Measurements from ENCODE around the gene CMC2. TPM values are rescaled to one million over a fixed set of nuclear protein-coding genes. Genes with fewer than 3 reads are reported as not detected.

The CMC2 gene
- total and polyA plus RNA-seq, 2 of the 13 experiments (the other 11 are each of a cell fraction or from before 2014, with no cell fraction given) = 116 to 129 TPM

DNA sequence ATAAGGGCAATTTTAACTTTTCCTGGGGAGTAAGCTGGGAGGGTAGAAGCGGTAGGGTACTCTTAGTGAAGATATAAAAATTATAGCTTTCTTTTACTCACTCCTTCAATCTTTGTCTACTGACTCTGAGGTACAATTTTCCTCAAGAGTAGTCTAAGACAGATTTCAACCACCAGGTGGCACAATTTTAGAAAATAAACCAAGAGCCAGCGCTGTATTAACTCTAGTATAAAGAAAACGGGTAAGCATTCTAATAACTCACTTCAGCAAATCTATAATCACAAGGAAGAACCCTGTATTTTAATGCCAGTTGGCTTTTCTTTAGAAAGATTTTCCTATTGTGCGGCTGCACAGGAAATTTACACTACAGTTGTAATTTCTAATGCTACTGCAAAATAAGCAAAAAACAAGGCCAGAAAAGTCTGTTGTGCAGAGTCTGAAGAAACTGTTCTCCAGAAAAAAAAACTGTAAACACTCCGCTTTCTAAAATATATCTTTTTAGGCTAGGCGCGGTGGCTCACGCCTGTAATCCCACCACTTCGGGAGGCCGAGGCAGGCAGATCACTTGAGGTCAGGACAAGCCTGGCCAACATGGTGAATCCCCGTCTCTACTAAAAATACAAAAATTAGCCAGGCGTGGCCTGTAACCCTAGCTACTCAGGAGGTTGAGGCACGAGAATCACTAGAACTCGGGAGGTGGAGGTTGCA lies 1.9 kb downstream of the CMC2 start:
- ChIA-PET CTCF (ENCODE audit: low intra/inter-chr PET ratio, low total read pairs) (interaction anchor here (1.4 to 5.1 kb wide), 2 partner anchors 29 to 31 kb away, joined by 6 to 26 read pairs; partner anchors contain the start of gene ATMIN), POLR2A (interaction anchor here (0.7 to 1.5 kb wide), 2 partner anchors 8 to 12 kb away, joined by 3 to 5 read pairs; no protein-coding TSS in a partner anchor)
- H3K9ac ChIP-seq (ENCODE audit: insufficient read depth, low read depth, low read length) = peak overlapping the region; percentile 99
- no peaks in the 10 kb centered on the region for H3K9me3 ChIP-seq (ENCODE audit: low read length)
- H3K4me3 ChIP-seq (replicated peaks in 1 of 3; ENCODE audit: insufficient read depth in 1 of 3, low read depth in 2 of 3, low read length in 3 of 3) = peak overlapping the region; percentile 90 to 99 (median 90)
- H4K20me1 ChIP-seq (ENCODE audit: insufficient read depth, low read length) = peaks cover 17% of the 10 kb centered on the region
- intact Hi-C loops (cut with micrococcal nuclease; ENCODE audit: unreplicated experiment) = loop anchor here (1.0 to 5.0 kb wide), 2 partner anchors 31 to 93 kb away; partner anchors contain the start of genes ATMIN and GCSH
- no TSS peak for BruUV-seq (replicated peaks)
- peak overlapping the region; percentile 47 for H3K27ac ChIP-seq (ENCODE audit: extremely low read length, insufficient read depth, low read length)
- H3K79me2 ChIP-seq (ENCODE audit: insufficient read depth, low read length) = peaks cover 83% of the 10 kb centered on the region
- in situ Hi-C loops (cut with HindIII; ENCODE audit: extremely low pct_ligation_motif_present, low pct_unique_long_range_greater_than_20kb) = no loop called here
- no peak overlapping the region for H2AFZ ChIP-seq (ENCODE audit: low read length)
- peak; percentile 65 for DNase-seq (ENCODE audit: low spot score)
- H3K4me1 ChIP-seq (ENCODE audit: insufficient read depth, low read length) = peaks cover 50% of the 10 kb centered on the region
- no peaks in the 10 kb centered on the region; a peak in 1 of 5 replicates for H3K27me3 ChIP-seq (ENCODE audit: control insufficient read depth in 1 of 2, insufficient read depth in 2 of 2, low read length in 2 of 2)
- peak overlapping the region; percentile 100 for H3K4me2 ChIP-seq (ENCODE audit: low read depth, low read length)
- WGBS (ENCODE audit: low lambda C conversion rate) = 2% methylated on average over 14 of the region's 14 CpGs
- no peak for ATAC-seq
- no peaks in the 10 kb centered on the region for H3K36me3 ChIP-seq (replicated peaks in 1 of 2; ENCODE audit: control insufficient read depth in 1 of 2, insufficient read depth in 2 of 2, low read length in 2 of 2)
- no peak for FAIRE-seq
- 0 out of 2 replicates have a peak, but pooled peaks have one; percentile 11 for TF ChIP-seq PPARG (CRISPR knock-in tag; conservative IDR thresholded peaks at IDR 0.05)
- peak; percentile 11; the same call in 1 of the 2 replicates for TF ChIP-seq RAD21 (CRISPR knock-in tag; IDR thresholded peaks at IDR 0.05)
- TF ChIP-seq ETV6 (CRISPR knock-in tag; conservative IDR thresholded peaks at IDR 0.05) = 0 out of 2 replicates have a peak, but pooled peaks have one; percentile 37
- TF ChIP-seq, protein P1, sequence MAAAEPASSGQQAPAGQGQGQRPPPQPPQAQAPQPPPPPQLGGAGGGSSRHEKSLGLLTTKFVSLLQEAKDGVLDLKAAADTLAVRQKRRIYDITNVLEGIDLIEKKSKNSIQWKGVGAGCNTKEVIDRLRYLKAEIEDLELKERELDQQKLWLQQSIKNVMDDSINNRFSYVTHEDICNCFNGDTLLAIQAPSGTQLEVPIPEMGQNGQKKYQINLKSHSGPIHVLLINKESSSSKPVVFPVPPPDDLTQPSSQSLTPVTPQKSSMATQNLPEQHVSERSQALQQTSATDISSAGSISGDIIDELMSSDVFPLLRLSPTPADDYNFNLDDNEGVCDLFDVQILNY (CRISPR knock-in tag; conservative IDR thresholded peaks at IDR 0.05) = no peak
- TF ChIP-seq, protein P2, sequence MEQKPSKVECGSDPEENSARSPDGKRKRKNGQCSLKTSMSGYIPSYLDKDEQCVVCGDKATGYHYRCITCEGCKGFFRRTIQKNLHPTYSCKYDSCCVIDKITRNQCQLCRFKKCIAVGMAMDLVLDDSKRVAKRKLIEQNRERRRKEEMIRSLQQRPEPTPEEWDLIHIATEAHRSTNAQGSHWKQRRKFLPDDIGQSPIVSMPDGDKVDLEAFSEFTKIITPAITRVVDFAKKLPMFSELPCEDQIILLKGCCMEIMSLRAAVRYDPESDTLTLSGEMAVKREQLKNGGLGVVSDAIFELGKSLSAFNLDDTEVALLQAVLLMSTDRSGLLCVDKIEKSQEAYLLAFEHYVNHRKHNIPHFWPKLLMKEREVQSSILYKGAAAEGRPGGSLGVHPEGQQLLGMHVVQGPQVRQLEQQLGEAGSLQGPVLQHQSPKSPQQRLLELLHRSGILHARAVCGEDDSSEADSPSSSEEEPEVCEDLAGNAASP (CRISPR knock-in tag; IDR thresholded peaks at IDR 0.05; ENCODE audit: borderline replicate concordance) = peak; percentile 51; the same call in 1 of the 2 replicates
- peak; percentile 22; the same call in 1 of the 2 replicates for TF ChIP-seq SMC3 (IDR thresholded peaks at IDR 0.05; ENCODE audit: low read length)
- 0 out of 2 replicates have a peak, but pooled peaks have one; percentile 12 for TF ChIP-seq RXRB (CRISPR knock-in tag; IDR thresholded peaks at IDR 0.05; ENCODE audit: borderline replicate concordance)
- no peak for TF ChIP-seq ZNF790 (CRISPR knock-in tag; IDR thresholded peaks at IDR 0.05; ENCODE audit: borderline replicate concordance)
- TF ChIP-seq, protein P3, sequence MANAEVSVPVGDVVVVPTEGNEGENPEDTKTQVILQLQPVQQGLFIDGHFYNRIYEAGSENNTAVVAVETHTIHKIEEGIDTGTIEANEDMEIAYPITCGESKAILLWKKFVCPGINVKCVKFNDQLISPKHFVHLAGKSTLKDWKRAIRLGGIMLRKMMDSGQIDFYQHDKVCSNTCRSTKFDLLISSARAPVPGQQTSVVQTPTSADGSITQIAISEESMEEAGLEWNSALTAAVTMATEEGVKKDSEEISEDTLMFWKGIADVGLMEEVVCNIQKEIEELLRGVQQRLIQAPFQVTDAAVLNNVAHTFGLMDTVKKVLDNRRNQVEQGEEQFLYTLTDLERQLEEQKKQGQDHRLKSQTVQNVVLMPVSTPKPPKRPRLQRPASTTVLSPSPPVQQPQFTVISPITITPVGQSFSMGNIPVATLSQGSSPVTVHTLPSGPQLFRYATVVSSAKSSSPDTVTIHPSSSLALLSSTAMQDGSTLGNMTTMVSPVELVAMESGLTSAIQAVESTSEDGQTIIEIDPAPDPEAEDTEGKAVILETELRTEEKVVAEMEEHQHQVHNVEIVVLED (CRISPR knock-in tag; IDR thresholded peaks at IDR 0.05; ENCODE audit: borderline replicate concordance) = no peak
- no peak for TF ChIP-seq GATAD1 (CRISPR knock-in tag; IDR thresholded peaks at IDR 0.05)
- TF ChIP-seq, protein P4, sequence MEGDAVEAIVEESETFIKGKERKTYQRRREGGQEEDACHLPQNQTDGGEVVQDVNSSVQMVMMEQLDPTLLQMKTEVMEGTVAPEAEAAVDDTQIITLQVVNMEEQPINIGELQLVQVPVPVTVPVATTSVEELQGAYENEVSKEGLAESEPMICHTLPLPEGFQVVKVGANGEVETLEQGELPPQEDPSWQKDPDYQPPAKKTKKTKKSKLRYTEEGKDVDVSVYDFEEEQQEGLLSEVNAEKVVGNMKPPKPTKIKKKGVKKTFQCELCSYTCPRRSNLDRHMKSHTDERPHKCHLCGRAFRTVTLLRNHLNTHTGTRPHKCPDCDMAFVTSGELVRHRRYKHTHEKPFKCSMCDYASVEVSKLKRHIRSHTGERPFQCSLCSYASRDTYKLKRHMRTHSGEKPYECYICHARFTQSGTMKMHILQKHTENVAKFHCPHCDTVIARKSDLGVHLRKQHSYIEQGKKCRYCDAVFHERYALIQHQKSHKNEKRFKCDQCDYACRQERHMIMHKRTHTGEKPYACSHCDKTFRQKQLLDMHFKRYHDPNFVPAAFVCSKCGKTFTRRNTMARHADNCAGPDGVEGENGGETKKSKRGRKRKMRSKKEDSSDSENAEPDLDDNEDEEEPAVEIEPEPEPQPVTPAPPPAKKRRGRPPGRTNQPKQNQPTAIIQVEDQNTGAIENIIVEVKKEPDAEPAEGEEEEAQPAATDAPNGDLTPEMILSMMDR (CRISPR knock-in tag; IDR thresholded peaks at IDR 0.05) = peak; percentile 53
- TF ChIP-seq, protein P5, sequence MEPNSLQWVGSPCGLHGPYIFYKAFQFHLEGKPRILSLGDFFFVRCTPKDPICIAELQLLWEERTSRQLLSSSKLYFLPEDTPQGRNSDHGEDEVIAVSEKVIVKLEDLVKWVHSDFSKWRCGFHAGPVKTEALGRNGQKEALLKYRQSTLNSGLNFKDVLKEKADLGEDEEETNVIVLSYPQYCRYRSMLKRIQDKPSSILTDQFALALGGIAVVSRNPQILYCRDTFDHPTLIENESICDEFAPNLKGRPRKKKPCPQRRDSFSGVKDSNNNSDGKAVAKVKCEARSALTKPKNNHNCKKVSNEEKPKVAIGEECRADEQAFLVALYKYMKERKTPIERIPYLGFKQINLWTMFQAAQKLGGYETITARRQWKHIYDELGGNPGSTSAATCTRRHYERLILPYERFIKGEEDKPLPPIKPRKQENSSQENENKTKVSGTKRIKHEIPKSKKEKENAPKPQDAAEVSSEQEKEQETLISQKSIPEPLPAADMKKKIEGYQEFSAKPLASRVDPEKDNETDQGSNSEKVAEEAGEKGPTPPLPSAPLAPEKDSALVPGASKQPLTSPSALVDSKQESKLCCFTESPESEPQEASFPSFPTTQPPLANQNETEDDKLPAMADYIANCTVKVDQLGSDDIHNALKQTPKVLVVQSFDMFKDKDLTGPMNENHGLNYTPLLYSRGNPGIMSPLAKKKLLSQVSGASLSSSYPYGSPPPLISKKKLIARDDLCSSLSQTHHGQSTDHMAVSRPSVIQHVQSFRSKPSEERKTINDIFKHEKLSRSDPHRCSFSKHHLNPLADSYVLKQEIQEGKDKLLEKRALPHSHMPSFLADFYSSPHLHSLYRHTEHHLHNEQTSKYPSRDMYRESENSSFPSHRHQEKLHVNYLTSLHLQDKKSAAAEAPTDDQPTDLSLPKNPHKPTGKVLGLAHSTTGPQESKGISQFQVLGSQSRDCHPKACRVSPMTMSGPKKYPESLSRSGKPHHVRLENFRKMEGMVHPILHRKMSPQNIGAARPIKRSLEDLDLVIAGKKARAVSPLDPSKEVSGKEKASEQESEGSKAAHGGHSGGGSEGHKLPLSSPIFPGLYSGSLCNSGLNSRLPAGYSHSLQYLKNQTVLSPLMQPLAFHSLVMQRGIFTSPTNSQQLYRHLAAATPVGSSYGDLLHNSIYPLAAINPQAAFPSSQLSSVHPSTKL (CRISPR knock-in tag; IDR thresholded peaks at IDR 0.05) = no peak
- TF ChIP-seq SAP130 (CRISPR knock-in tag; IDR thresholded peaks at IDR 0.05; ENCODE audit: low read depth) = peak; percentile 47
